T-helper 2 cell treated with Interferon-gamma antibody and Interleukin-4, amounts not matched to agents 5 μg/mL and 100 μg/mL, for 36 hours (primary cell): ENCODE data around the gene OR2A12.
A peak's percentile ranks its signal among the peaks of the same experiment; 100 is the strongest.
"Not testable (repeated sequence)": the region's sequence is repeated elsewhere in the genome, so short reads cannot be mapped to it uniquely, and the experiment has no call there.

ENCODE experiments used
- DNase-seq: peaks from one replicate; pipeline ENCODE4 v3.0.0; 2021; ENCODE audit warnings: low spot score
- H3K27ac Mint-ChIP-seq: one replicate; pipeline ENCODE4 v1.8.0; 2021; ENCODE audit warnings: mild to moderate bottlenecking, mixed read lengths
- H3K27me3 Mint-ChIP-seq: one replicate; pipeline ENCODE4 v1.8.0; 2021; ENCODE audit warnings: low read depth, mixed read lengths
- H3K36me3 Mint-ChIP-seq: one replicate; pipeline ENCODE4 v1.8.0; 2021; ENCODE audit warnings: low read depth, mixed read lengths
- H3K4me1 Mint-ChIP-seq: one replicate; pipeline ENCODE4 v1.8.0; 2021; ENCODE audit warnings: low read depth, mixed read lengths
- H3K4me3 Mint-ChIP-seq: one replicate; pipeline ENCODE4 v1.8.0; 2022; ENCODE audit warnings: mild to moderate bottlenecking, moderate library complexity, mixed read lengths
- H3K9me3 Mint-ChIP-seq: one replicate; pipeline ENCODE4 v1.8.0; 2021; ENCODE audit warnings: mixed read lengths

The OR2A12 gene

GRCh38 chr7:144090667-144091066 lies 4.6 kb downstream of the OR2A12 start:
- Mint-ChIP-seq H3K4me1 (no peaks in the 10 kb centered on the region), H3K4me3 (no peak overlapping the region), H3K27me3 (peaks cover 2% of the 10 kb centered on the region), H3K9me3 (peaks cover 8% of the 10 kb centered on the region), H3K27ac (no peak overlapping the region), H3K36me3 (no peaks in the 10 kb centered on the region)
- DNase-seq = no peak

DNA sequence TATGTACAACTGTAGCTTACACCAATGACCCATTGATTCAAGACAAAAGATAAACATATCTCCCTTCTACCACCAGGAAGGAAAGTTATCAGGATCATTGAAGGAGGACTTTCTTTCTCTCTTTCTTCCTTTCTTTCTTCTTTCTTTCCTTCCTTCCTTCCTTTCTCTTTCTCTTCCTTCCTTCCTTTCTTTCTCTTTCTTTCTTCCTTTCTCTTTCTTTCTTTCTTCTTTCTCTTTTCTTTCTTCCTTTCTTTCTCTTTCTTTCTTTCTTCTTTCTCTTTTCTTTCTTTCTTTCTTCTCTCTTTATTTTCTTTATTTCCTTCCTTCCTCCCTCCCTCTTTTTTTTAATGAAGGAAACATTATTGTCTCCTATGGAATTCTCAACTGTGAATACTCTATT lies 12.7 kb downstream of the OR2A12 start:
- Mint-ChIP-seq H3K4me3 (no peak overlapping the region), H3K4me1 (no peaks in the 10 kb centered on the region), H3K9me3 (no peaks in the 10 kb centered on the region), H3K27ac (no peak overlapping the region), H3K27me3 (peaks cover 3% of the 10 kb centered on the region), H3K36me3 (no peaks in the 10 kb centered on the region)
- DNase-seq = no peak

GRCh38 chr7:144100607-144101006 lies 14.5 kb downstream of the OR2A12 start:
- Mint-ChIP-seq H3K9me3 (no peaks in the 10 kb centered on the region), H3K27ac (no peak overlapping the region), H3K4me3 (no peak overlapping the region), H3K36me3 (no peaks in the 10 kb centered on the region), H3K4me1 (no peaks in the 10 kb centered on the region), H3K27me3 (peaks cover 5% of the 10 kb centered on the region)
- DNase-seq = no peak

GRCh38 chr7:144102041-144102440 lies 16.0 kb downstream of the OR2A12 start:
- Mint-ChIP-seq H3K4me1 (no peaks in the 10 kb centered on the region), H3K27ac (no peak overlapping the region), H3K9me3 (no peaks in the 10 kb centered on the region), H3K4me3 (no peak overlapping the region), H3K36me3 (no peaks in the 10 kb centered on the region), H3K27me3 (peaks cover 5% of the 10 kb centered on the region)
- DNase-seq = no peak

DNA sequence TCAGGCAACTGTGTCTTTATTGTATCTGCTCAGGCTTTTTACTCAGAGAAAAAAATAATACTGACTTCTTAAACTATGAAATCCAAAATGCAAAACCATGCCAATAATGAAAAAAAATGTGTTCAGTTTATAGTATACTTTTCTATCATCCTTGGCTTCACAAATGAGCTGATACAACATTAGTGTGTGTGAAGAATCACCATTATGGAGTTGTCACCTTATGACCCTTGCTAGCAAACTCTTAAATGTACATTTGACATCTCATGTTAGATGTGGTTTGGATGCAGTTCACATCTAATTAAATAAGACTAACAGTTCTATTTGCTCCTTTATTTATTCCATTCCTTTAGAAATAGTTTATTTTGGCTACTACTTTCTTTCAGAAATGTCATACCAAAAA lies 19.1 kb downstream of the OR2A12 start:
- DNase-seq = no peak
- peaks cover 5% of the 10 kb centered on the region for H3K27me3 Mint-ChIP-seq
- no peak overlapping the region for H3K4me3 Mint-ChIP-seq
- H3K27ac Mint-ChIP-seq = no peak overlapping the region
- no peaks in the 10 kb centered on the region for H3K9me3 Mint-ChIP-seq
- no peaks in the 10 kb centered on the region for H3K36me3 Mint-ChIP-seq
- no peaks in the 10 kb centered on the region for H3K4me1 Mint-ChIP-seq

- H3K27me3 Mint-ChIP-seq = peaks cover 6% of the 10 kb centered on the region
- no peak within 1 kb of the TSS for H3K27ac Mint-ChIP-seq
- H3K4me1 Mint-ChIP-seq = no peaks in the 10 kb centered on the region
- no peaks in the 10 kb centered on the region for H3K36me3 Mint-ChIP-seq
- DNase-seq = no peak
- no peak within 1 kb of the TSS for H3K4me3 Mint-ChIP-seq
- H3K9me3 Mint-ChIP-seq = no peaks in the 10 kb centered on the region
Measured at GRCh38 chr7:144109283-144109682, 23.2 kb downstream of the OR2A12 start, which contains the start of gene OR2A2. OR2A2 (plus strand) TSS chr7:144109583; CDS start chr7:144109583, 0 bp downstream.

GRCh38 chr7:144110272-144110671 lies 24.2 kb downstream of the OR2A12 start:
- no peak overlapping the region for H3K4me3 Mint-ChIP-seq
- no peaks in the 10 kb centered on the region for H3K4me1 Mint-ChIP-seq
- H3K36me3 Mint-ChIP-seq = no peaks in the 10 kb centered on the region
- H3K27ac Mint-ChIP-seq = no peak overlapping the region
- peaks cover 5% of the 10 kb centered on the region for H3K27me3 Mint-ChIP-seq
- no peak for DNase-seq
- H3K9me3 Mint-ChIP-seq = no peaks in the 10 kb centered on the region

DNA sequence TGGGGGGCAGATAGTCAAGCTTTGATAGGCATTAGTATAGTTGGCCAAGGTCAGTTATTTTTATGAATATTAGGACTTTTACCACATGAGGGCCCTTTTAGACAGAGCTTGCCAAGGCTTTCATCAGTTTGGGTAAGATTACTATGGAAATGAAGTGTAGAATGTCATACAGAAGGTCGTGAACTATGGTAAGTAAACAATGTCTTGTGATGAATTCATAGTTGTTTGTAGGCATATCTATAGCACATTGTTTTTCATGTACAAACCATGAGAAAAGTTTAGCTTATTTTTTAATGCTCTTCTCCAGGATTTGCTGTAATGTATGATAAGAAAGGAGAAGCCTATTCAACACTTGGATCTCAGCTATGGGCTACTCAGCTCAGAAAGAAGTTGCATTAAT lies 27.6 kb downstream of the OR2A12 start:
- Mint-ChIP-seq H3K4me1 (no peaks in the 10 kb centered on the region), H3K27me3 (peaks cover 8% of the 10 kb centered on the region), H3K36me3 (no peaks in the 10 kb centered on the region), H3K9me3 (no peaks in the 10 kb centered on the region), H3K4me3 (no peak overlapping the region), H3K27ac (no peak overlapping the region)
- DNase-seq = no peak

- H3K36me3 Mint-ChIP-seq = no peaks in the 10 kb centered on the region
- no peak for DNase-seq
- no peaks in the 10 kb centered on the region for H3K9me3 Mint-ChIP-seq
- no peak overlapping the region for H3K4me3 Mint-ChIP-seq
- H3K27me3 Mint-ChIP-seq = peaks cover 8% of the 10 kb centered on the region
- H3K27ac Mint-ChIP-seq = no peak overlapping the region
- H3K4me1 Mint-ChIP-seq = no peaks in the 10 kb centered on the region
Measured at GRCh38 chr7:144118341-144118740, 32.3 kb downstream of the OR2A12 start.

- H3K27me3 Mint-ChIP-seq = no peaks in the 10 kb centered on the region
- no peak within 1 kb of the TSS for H3K4me3 Mint-ChIP-seq
- H3K36me3 Mint-ChIP-seq = no peaks in the 10 kb centered on the region
- H3K4me1 Mint-ChIP-seq = no peaks in the 10 kb centered on the region
- DNase-seq = no peak
- no peaks in the 10 kb centered on the region for H3K9me3 Mint-ChIP-seq
- no peak within 1 kb of the TSS for H3K27ac Mint-ChIP-seq
Measured at GRCh38 chr7:144122876-144123275, 36.8 kb downstream of the OR2A12 start, which contains the start of gene OR2A14. OR2A14 (plus strand) TSS chr7:144123176; CDS start chr7:144129113, 5,937 bp downstream.

GRCh38 chr7:144127714-144128334 lies 41.7 kb downstream of the OR2A12 start:
- no peak overlapping the region for H3K27ac Mint-ChIP-seq
- peak; percentile 75 for DNase-seq
- no peak overlapping the region for H3K4me3 Mint-ChIP-seq
- no peaks in the 10 kb centered on the region for H3K36me3 Mint-ChIP-seq
- no peaks in the 10 kb centered on the region for H3K9me3 Mint-ChIP-seq
- H3K27me3 Mint-ChIP-seq = no peaks in the 10 kb centered on the region
- no peaks in the 10 kb centered on the region for H3K4me1 Mint-ChIP-seq

DNA sequence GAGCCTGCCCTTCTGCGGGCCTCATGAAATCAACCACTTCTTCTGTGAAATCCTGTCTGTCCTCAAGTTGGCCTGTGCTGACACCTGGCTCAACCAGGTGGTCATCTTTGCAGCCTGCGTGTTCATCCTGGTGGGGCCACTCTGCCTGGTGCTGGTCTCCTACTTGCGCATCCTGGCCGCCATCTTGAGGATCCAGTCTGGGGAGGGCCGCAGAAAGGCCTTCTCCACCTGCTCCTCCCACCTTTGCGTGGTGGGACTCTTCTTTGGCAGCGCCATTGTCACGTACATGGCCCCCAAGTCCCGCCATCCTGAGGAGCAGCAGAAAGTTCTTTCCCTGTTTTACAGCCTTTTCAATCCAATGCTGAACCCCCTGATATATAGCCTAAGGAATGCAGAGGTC lies 43.5 kb downstream of the OR2A12 start:
- H3K4me1 Mint-ChIP-seq, DNase-seq, H3K27me3 Mint-ChIP-seq, H3K4me3 Mint-ChIP-seq, H3K27ac Mint-ChIP-seq, H3K9me3 Mint-ChIP-seq, H3K36me3 Mint-ChIP-seq: not testable (repeated sequence)

DNA sequence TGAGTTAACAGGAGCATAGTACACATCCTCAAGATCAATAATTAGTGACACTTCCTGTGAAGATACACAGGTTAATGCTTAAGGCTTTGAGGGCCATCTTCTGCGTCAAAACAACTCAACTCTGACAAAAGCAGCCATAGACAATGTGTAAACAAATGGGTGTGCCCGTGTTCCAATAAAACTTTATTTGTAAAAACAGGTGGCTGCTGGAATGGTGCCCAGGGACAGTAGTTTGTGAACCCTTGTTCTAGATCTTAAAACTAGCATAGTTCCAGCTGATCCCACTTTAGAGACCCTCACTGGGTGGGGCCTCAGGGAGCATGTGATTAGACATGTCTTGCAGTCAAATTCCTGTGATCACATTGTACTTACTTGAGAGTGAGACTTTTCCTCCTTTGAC lies 44.7 kb downstream of the OR2A12 start:
- no peaks in the 10 kb centered on the region for H3K4me1 Mint-ChIP-seq

DNA sequence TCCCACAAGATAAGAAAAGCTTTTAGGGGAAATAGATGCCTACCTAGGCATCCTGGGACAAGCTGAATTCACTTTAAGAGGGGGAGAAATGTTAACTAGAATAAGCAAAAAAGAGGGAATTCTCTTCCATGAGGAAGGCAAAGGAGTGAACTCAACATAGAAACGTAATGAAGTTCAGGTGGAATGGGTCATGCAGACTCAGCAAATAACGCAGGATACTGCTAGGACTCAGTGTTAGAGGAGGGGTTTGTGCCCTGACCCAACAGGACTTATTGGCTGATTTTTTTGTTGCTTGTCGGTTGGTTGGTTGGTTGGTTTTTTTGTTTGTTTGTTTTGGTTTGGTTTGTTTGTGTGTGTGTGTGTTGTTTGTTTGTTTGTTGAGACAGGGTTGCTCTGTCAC lies 46.2 kb downstream of the OR2A12 start:
- Mint-ChIP-seq H3K9me3 (no peaks in the 10 kb centered on the region), H3K4me3 (no peak overlapping the region), H3K4me1 (no peaks in the 10 kb centered on the region), H3K36me3 (no peaks in the 10 kb centered on the region), H3K27ac (no peak overlapping the region), H3K27me3 (peaks cover 2% of the 10 kb centered on the region)
- DNase-seq = no peak

More for the DNA sequence above, 44.7 kb downstream of the OR2A12 start:
- DNase-seq = no peak
- Mint-ChIP-seq H3K27me3 (no peaks in the 10 kb centered on the region), H3K27ac (no peak overlapping the region), H3K9me3 (no peaks in the 10 kb centered on the region), H3K36me3 (no peaks in the 10 kb centered on the region), H3K4me3 (no peak overlapping the region)

GRCh38 chr7:144133307-144133706 lies 47.2 kb downstream of the OR2A12 start:
- Mint-ChIP-seq H3K27me3 (peaks cover 3% of the 10 kb centered on the region), H3K9me3 (no peaks in the 10 kb centered on the region), H3K4me1 (no peaks in the 10 kb centered on the region), H3K27ac (no peak overlapping the region), H3K36me3 (no peaks in the 10 kb centered on the region), H3K4me3 (no peak overlapping the region)
- no peak for DNase-seq
